NT2/D1 (cell line): ENCODE measurements around the gene PLPPR4.

Experiments used
- SUZ12 ChIP-seq: IDR thresholded peaks from 2 replicates; pipeline ENCODE4 v1.6.1; 2011; ENCODE audit not compliant: insufficient read length, insufficient read depth; ENCODE audit errors: extremely low read depth
- YY1 ChIP-seq: IDR thresholded peaks from 2 replicates; pipeline ENCODE4 v1.6.1; 2011; ENCODE audit not compliant: insufficient read length, insufficient read depth
- ZNF274 ChIP-seq: IDR thresholded peaks from 2 replicates; pipeline ENCODE4 v1.6.1; 2011; ENCODE audit warnings: mild to moderate bottlenecking, low read depth, low read length

- TF ChIP-seq SUZ12 (no peak), YY1 (no peak), ZNF274 (no peak)
Observed at GRCh38 chr1:99251308-99251707, 13.0 kb upstream of the PLPPR4 start.
